GM19035 (cell line): ENCODE data around the gene PPM1H.

Source experiments
- ATAC-seq: cut with Tn5 transposase; IDR thresholded peaks from one replicate; pipeline ENCODE4 v1.9.1; 2021; ENCODE audit not compliant: unreplicated experiment

The PPM1H gene

GRCh38 chr12:62717643-62718042 is 217.3 kb downstream of the PPM1H start:
- ATAC-seq, result no peak

- no peak for ATAC-seq
Observed at GRCh38 chr12:62716866-62717525, 218.0 kb downstream of the PPM1H start.

GRCh38 chr12:62716037-62716436 is 218.9 kb downstream of the PPM1H start:
- no peak for ATAC-seq

DNA sequence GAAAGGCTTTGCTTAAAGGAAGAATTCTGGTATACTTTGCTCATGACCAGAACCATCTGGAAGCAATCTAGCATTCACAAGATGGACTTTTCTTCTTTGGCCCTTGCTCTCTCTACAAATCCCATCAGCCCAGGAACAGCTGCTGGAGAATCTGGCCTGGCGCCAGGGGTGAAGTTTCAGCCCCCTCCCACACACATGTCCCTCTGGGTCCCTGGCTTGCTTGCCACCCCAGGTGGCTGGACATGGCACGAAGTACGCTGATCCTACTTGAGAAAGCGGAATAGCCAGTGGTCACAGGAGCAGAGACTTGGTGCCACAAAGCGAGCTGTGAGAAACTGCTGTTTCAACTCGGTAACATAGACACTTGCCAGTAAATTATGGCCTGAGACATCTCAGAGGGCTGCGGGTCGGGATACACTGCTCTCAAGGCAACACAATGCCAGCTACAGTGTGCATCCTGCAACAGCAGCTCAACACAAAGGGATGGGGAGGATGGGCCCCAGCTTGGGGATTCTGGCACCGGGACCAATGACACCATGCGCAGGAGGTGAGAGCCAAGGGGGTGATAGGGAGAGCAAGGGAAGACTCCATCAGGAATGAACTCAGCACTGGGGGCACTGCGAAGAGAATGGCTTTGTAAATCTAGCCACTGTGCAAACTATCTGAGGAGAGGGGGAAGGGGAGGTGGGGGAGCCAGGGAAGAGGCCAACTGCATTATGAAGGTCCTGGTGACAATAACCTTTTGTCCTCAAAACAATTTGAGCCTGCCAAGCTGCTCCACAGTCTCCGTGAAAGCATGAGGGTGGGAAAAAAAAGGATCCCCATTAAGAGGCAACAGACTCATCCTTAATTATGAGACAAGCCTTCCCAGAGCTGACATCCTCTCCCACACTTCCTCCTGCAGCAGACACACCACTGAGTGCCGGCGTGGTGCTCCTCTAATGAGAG is 219.9 kb downstream of the PPM1H start:
- no peak for ATAC-seq

- ATAC-seq, result no peak
Observed at GRCh38 chr12:62714181-62714773, 220.7 kb downstream of the PPM1H start.

GRCh38 chr12:62713723-62714122 is 221.2 kb downstream of the PPM1H start:
- no peak for ATAC-seq

- no peak for ATAC-seq
Observed at GRCh38 chr12:62712681-62713573, 222.0 kb downstream of the PPM1H start.

DNA sequence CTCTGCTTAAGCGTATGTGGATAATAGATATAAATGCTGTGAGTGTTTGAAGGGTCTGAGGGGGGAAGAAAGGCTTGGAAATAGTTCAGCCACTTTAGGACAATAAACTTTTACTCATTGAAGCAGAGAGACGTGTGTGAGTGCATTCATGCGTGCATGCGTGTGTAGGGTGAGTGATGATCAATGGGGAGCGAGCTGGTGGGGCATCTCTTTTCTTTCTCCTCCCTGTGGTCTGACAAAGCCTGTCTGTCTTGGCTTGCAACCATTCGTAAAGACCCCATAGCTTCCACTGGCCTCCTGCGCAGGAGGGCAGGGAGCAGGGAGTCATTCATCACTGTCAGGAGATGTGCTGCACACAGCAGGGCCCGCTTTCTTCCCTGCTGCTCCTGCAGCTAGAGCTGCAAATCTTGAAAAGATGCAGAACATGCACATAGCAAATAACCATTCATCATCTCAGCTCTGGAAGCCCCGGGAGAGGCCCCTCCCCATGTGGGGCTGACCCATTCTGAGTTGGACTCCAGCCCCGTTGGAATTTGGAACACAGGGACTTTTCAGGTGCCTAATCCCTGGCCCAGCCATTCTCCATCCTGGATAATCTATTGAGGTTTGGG is 223.2 kb downstream of the PPM1H start:
- ATAC-seq, result no peak

- ATAC-seq, result no peak
Observed at GRCh38 chr12:62709311-62709710, 225.6 kb downstream of the PPM1H start.

- ATAC-seq, result no peak
Observed at GRCh38 chr12:62707939-62708338, 227.0 kb downstream of the PPM1H start.

DNA sequence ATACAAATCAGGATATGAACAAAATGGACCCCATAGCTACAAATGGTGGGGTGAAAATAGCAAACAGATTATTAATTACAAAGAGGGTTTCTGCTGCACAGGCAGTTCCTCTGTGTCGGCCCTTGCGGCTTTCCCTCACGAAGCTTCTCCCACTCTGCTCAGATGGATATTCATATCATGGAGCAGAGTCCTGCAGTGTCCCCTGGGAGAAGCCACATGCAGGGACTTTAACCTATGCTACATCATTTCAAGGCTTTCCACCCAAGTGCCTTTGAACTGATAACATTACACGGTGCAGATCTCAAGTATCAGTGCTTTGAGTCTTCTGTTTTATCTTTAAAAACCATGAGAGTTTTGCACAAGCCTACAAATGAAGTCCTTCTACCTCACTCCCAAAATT is 229.1 kb downstream of the PPM1H start:
- ATAC-seq, result no peak

DNA sequence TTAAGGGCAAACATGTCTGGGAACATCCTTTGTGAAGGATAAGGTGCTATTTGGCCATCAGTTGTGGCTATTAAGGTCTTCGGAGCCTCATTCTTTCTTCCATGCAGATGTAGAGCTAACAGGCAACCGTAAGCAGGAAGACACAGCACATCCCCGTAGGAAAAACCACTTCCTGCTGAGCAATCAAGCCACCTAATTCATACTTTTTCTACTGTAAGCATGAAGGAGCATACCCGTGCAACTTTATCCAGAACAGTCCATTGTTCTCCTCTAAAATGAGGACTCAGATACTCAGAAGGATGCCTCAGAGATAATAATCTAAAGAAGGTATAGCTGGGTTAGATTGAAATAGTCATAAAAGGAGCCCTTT is 232.0 kb downstream of the PPM1H start:
- no peak for ATAC-seq

DNA sequence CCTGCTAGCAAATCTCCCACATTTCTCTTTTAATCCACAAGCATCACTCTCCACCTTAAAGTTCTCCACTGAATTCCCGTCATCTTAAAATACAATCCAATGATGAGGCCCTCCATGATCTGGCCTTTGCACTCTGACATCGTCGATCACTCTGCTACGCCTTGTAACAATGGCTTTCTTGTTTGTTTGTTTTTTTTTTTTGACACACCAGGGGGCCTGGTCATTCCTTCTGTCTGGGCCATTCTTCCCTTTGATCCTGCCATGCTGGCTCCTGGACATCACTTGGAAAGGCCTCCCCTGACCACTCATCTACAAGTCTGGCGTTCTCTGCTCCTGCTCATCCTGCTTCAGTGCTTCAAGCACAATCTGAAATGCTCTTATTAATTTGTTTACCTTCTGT is 233.5 kb downstream of the PPM1H start:
- ATAC-seq, result no peak

DNA sequence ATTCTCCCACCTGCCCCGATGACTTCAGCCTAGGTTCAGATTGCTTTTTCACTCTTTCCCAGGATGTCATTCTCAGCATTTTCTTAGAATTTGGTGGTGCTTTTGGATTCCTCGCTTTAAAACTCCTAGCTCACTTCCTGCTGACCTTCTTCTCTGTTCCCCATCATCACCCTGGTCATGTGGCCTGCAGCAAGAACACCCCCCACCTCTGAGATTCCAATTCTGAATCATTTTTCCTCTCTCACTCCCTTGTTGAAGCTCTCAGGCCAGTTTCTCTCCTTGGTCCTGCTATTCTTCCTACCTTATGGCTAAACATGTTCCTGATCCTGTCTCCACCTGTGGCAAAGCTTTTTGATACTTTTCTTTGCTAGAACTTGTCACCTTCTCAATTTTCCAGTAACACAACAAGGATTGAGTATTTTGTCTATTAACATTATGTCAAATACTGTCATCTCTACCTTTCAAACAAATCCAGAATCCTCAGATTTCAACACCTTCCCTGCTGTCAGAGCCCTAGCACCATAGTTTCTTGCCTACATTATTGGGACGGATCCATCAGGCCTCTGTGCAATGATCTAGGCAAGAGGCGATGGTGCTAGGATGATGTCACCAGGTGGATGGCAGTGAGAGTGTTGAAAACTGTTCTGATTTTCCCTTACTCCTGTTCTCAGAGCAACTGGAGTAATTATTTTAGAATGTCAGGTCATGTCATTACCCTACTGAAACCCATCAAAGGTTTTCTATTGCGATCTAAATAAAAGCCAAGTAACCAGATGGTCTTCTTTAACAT is 234.7 kb downstream of the PPM1H start:
- ATAC-seq, result no peak

GRCh38 chr12:62698701-62699101 is 236.2 kb downstream of the PPM1H start:
- ATAC-seq, result no peak

DNA sequence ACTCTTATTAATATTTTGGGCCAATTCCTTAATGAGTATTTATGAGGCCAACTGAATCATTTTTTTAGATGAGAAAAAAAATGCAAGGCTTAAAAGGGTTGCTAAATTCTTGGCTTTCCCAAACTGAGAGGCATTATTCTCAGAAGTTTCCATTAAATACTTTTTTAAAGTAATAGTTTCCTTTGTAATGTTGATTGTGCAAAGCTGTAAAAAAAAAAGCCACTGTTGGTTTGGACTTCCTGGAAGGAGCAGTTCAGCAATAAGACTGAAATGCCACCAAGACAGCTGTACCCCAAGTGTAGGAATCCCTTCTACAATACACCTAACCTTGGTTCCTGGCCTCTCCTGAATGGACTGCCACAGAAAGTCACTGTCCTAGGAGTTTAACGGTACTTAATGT is 237.1 kb downstream of the PPM1H start:
- ATAC-seq, result no peak

DNA sequence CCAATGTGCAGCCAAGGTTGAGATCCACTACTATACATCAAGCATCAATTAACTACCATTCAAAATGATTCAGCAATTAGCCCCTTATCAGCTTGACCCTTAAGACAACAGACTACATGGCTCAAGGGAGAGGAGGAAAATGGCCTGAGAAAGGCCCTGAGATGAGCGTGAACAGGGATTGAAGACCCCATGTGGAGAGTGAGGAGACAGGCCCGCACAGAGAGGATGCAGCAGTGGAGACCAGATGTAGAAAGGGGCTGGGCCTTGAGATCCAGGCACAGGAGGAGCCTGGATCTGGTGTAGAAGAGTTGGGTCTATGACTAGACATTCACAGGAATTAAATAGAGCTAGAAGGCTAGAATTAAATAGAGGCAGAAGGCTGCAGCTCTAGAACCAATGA is 239.3 kb downstream of the PPM1H start:
- no peak for ATAC-seq

GRCh38 chr12:62694632-62695031 is 240.3 kb downstream of the PPM1H start:
- ATAC-seq, result peak; percentile 66

GRCh38 chr12:62694116-62694515 is 240.8 kb downstream of the PPM1H start:
- ATAC-seq, result no peak
